ENCODE results near the gene PRKCSH. TPM values are rescaled to one million over a fixed set of nuclear protein-coding genes. Genes with fewer than 3 reads are reported as not detected.

PRKCSH gene
- total RNA-seq, 1 experiment from 2014 or later = 425 TPM

DNA sequence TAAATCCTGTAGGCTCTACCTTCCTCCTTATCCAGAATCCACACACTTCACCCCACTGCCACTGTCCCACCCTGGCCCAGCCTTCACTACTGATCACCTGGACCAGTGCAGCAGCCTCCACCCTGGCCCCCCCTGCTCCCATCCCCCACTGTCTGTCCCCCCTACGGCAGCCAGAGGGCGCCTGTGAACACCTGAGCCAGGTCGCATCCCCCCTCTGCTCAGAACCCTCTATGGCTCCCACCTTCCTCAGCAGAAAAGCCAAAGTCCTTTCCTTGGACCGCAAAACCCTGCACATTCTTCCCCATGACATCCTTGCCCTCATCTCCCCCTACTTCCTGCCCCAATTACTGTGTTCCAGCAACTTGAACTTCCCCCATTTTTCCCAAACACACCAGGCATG lies 24.8 kb downstream of the PRKCSH start:
- H3K36me3 ChIP-seq (ENCODE audit: control insufficient read depth in 1 of 2, insufficient read depth in 2 of 2, low read length in 2 of 2) = no peaks in the 10 kb centered on the region
- ChIA-PET CTCF (no interaction called here), POLR2A (no interaction called here), RAD21 (ENCODE audit: low non-redundant PET in 1 of 2, low total read pairs in 2 of 2, uncharacterized antibody in 2 of 2, unreplicated experiment in 2 of 2) (no interaction called here)
- no peak overlapping the region for H3K4me3 ChIP-seq (replicated peaks in 1 of 2; ENCODE audit: low read depth in 1 of 2, low read length in 2 of 2)
- intact Hi-C loops (cut with micrococcal nuclease) = no loop called here
- no peak overlapping the region for H3K4me2 ChIP-seq (ENCODE audit: low read length)
- H3K9me3 ChIP-seq (ENCODE audit: control insufficient read depth in 1 of 2, insufficient read depth in 1 of 2, low read depth in 1 of 2, low read length in 2 of 2) = no peaks in the 10 kb centered on the region; a peak in 1 of 4 replicates
- no peaks in the 10 kb centered on the region for H3K79me2 ChIP-seq (ENCODE audit: insufficient read depth, low read length)
- BruUV-seq (replicated peaks) = no TSS peak
- H4K20me1 ChIP-seq (ENCODE audit: insufficient read depth) = no peaks in the 10 kb centered on the region
- H3K27ac ChIP-seq (ENCODE audit: low read depth, low read length) = no peak overlapping the region
- H3K9ac ChIP-seq (ENCODE audit: low read length) = no peak overlapping the region
- ATAC-seq (peak; percentile 60), DNase-seq (ENCODE audit: low read depth, low spot score) (no peak)
- no peak overlapping the region for H2AFZ ChIP-seq (ENCODE audit: low read depth, low read length, poor library complexity, severe bottlenecking)
- H3K9me2 ChIP-seq (ENCODE audit: insufficient read depth) = no peaks in the 10 kb centered on the region
- H3K4me1 ChIP-seq (ENCODE audit: control insufficient read depth in 1 of 2, insufficient read depth in 2 of 2, low read length in 2 of 2) = no peaks in the 10 kb centered on the region
- no peaks in the 10 kb centered on the region for H3K27me3 ChIP-seq (ENCODE audit: insufficient read depth, low read length)
- TF ChIP-seq, protein P1, sequence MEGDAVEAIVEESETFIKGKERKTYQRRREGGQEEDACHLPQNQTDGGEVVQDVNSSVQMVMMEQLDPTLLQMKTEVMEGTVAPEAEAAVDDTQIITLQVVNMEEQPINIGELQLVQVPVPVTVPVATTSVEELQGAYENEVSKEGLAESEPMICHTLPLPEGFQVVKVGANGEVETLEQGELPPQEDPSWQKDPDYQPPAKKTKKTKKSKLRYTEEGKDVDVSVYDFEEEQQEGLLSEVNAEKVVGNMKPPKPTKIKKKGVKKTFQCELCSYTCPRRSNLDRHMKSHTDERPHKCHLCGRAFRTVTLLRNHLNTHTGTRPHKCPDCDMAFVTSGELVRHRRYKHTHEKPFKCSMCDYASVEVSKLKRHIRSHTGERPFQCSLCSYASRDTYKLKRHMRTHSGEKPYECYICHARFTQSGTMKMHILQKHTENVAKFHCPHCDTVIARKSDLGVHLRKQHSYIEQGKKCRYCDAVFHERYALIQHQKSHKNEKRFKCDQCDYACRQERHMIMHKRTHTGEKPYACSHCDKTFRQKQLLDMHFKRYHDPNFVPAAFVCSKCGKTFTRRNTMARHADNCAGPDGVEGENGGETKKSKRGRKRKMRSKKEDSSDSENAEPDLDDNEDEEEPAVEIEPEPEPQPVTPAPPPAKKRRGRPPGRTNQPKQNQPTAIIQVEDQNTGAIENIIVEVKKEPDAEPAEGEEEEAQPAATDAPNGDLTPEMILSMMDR (IDR thresholded peaks at IDR 0.05 in 2 of 3, conservative IDR thresholded peaks at IDR 0.05 in 1 of 3; ENCODE audit: borderline replicate concordance in 1 of 3, insufficient read depth in 1 of 3, low read depth in 2 of 3, low read length in 2 of 3) = peak; percentile 26 to 66 (median 53); a peak in 5 of 6 replicates
- no peak for TF ChIP-seq TCF7L2 (IDR thresholded peaks at IDR 0.05; ENCODE audit: borderline replicate concordance, extremely low read depth, insufficient read depth, insufficient read length)

DNA sequence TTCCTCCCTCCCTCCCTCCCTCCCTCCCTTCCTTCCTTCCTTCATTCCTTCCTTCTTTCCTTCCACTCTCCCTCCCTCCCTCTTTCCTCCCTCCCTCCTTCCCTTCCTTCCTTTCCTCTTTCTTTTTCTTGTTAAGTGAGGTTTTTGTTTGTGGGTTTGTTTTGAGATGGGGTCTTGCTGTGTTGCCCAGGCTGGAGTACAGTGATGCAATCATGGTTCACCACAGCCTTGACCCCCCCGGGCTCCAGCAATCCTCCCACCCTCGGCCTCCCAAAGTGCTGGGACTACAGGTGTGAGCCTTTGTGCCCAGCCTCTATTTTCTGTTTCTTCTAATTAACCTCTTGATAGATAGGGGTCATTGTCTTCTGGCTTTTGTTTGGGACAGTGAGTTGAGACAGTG lies 26.0 kb downstream of the PRKCSH start:
- Histone ChIP-seq H3K36me3 (ENCODE audit: control insufficient read depth in 1 of 2, insufficient read depth in 2 of 2, low read length in 2 of 2) (no peaks in the 10 kb centered on the region), H3K4me2 (ENCODE audit: low read length) (no peak overlapping the region), H3K27me3 (ENCODE audit: insufficient read depth, low read length) (no peaks in the 10 kb centered on the region), H2AFZ (ENCODE audit: low read depth, low read length, poor library complexity, severe bottlenecking) (no peak overlapping the region), H3K4me3 (replicated peaks in 1 of 2; ENCODE audit: low read depth in 1 of 2, low read length in 2 of 2) (no peak overlapping the region), H3K9me2 (ENCODE audit: insufficient read depth) (no peaks in the 10 kb centered on the region), H3K79me2 (ENCODE audit: insufficient read depth, low read length) (no peaks in the 10 kb centered on the region), H3K4me1 (ENCODE audit: control insufficient read depth in 1 of 2, insufficient read depth in 2 of 2, low read length in 2 of 2) (no peaks in the 10 kb centered on the region), H3K27ac (ENCODE audit: low read depth, low read length) (no peak overlapping the region), H3K9me3 (ENCODE audit: control insufficient read depth in 1 of 2, insufficient read depth in 1 of 2, low read depth in 1 of 2, low read length in 2 of 2) (no peaks in the 10 kb centered on the region; a peak in 1 of 4 replicates), H3K9ac (ENCODE audit: low read length) (no peak overlapping the region), H4K20me1 (ENCODE audit: insufficient read depth) (no peaks in the 10 kb centered on the region)
- DNase-seq (ENCODE audit: low read depth, low spot score) (no peak), ATAC-seq (no peak)
- CTCF ChIA-PET = interaction anchor here (0.6 kb wide), 1 partner anchor 9 kb away, joined by 3 read pairs; no protein-coding TSS in a partner anchor
- BruUV-seq (replicated peaks) = no TSS peak
- intact Hi-C loops (cut with micrococcal nuclease) = no loop called here
- RAD21 ChIA-PET (ENCODE audit: low non-redundant PET in 1 of 2, low total read pairs in 2 of 2, uncharacterized antibody in 2 of 2, unreplicated experiment in 2 of 2) = no interaction called here
- POLR2A ChIA-PET = interaction anchor here (0.7 kb wide), 1 partner anchor 117 kb away, joined by 3 read pairs; no protein-coding TSS in a partner anchor
- no peak for TF ChIP-seq POLR2A (IDR thresholded peaks at IDR 0.05; ENCODE audit: borderline replicate concordance, extremely low read depth, insufficient read depth, insufficient read length)
- TF ChIP-seq, protein P2, sequence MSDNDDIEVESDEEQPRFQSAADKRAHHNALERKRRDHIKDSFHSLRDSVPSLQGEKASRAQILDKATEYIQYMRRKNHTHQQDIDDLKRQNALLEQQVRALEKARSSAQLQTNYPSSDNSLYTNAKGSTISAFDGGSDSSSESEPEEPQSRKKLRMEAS (IDR thresholded peaks at IDR 0.05) = no peak
- TF ChIP-seq POLR2AphosphoS5 (IDR thresholded peaks at IDR 0.05; ENCODE audit: low read depth, low read length) = no peak
- no peak for TF ChIP-seq EZH2 (IDR thresholded peaks at IDR 0.05)
- TF ChIP-seq, protein P3, sequence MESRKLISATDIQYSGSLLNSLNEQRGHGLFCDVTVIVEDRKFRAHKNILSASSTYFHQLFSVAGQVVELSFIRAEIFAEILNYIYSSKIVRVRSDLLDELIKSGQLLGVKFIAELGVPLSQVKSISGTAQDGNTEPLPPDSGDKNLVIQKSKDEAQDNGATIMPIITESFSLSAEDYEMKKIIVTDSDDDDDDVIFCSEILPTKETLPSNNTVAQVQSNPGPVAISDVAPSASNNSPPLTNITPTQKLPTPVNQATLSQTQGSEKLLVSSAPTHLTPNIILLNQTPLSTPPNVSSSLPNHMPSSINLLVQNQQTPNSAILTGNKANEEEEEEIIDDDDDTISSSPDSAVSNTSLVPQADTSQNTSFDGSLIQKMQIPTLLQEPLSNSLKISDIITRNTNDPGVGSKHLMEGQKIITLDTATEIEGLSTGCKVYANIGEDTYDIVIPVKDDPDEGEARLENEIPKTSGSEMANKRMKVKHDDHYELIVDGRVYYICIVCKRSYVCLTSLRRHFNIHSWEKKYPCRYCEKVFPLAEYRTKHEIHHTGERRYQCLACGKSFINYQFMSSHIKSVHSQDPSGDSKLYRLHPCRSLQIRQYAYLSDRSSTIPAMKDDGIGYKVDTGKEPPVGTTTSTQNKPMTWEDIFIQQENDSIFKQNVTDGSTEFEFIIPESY (IDR thresholded peaks at IDR 0.05; ENCODE audit: extremely low read depth, insufficient replicate concordance, low read length) = no peak
- TF ChIP-seq ZFX (IDR thresholded peaks at IDR 0.05) = no peak
- no peak for TF ChIP-seq FOSL1 (IDR thresholded peaks at IDR 0.05; ENCODE audit: low read depth)
- TF ChIP-seq SP1 (IDR thresholded peaks at IDR 0.05; ENCODE audit: low read depth) = no peak
- no peak for TF ChIP-seq CEBPB (IDR thresholded peaks at IDR 0.05; ENCODE audit: low read depth)
- no peak for TF ChIP-seq ELF1 (IDR thresholded peaks at IDR 0.05; ENCODE audit: borderline replicate concordance, low read depth)
- TF ChIP-seq, protein P4, sequence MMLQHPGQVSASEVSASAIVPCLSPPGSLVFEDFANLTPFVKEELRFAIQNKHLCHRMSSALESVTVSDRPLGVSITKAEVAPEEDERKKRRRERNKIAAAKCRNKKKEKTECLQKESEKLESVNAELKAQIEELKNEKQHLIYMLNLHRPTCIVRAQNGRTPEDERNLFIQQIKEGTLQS (IDR thresholded peaks at IDR 0.05) = no peak
- no peak for TF ChIP-seq TCF7L2 (IDR thresholded peaks at IDR 0.05; ENCODE audit: borderline replicate concordance, extremely low read depth, insufficient read depth, insufficient read length)
- no peak for TF ChIP-seq SRF (IDR thresholded peaks at IDR 0.05; ENCODE audit: low read depth)
- no peak for TF ChIP-seq RAD21 (IDR thresholded peaks at IDR 0.05; ENCODE audit: low read depth)
- TF ChIP-seq SIN3A (IDR thresholded peaks at IDR 0.05; ENCODE audit: low read depth) = no peak
- no peak for TF ChIP-seq CBX3 (IDR thresholded peaks at IDR 0.05; ENCODE audit: low read depth)
- TF ChIP-seq YY1 (IDR thresholded peaks at IDR 0.05; ENCODE audit: extremely low read depth, insufficient replicate concordance, low read depth, low read length) = no peak
- no peak for TF ChIP-seq EGR1 (IDR thresholded peaks at IDR 0.05; ENCODE audit: low read depth)

Measured in HCT116 (cell line).